SW 1271 (cell line): ENCODE measurements around the gene AQP3.
A peak's percentile ranks its signal among the peaks of the same experiment; 100 is the strongest.
"Not testable (repeated sequence)": the region's sequence is repeated elsewhere in the genome, so short reads cannot be mapped to it uniquely, and the experiment has no call there.

ENCODE experiments used
- DNase-seq, 2 experiments: peaks; one replicate each; lab custom pipeline; 2025; lab: John Stamatoyannopoulos, UW

AQP3 gene

DNA sequence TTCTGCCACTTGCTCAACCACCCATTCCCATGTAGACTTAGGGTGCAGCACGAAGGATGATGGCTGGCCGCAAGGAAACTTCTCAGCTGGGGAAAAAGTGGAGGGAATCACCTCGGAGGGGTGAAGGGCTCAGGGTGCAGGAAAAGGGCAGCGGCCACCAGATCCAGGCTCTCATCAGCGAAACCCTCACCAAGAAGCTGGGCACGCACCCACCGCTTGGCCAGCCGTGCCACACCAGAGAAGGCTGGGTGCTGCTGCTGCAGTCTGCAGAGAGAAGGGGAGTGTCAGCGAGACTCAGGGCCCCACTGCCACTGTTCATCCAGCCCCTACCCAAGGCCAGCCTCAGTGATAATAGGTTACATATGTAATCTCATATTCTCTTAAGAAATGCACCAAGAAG lies 17.7 kb upstream of the AQP3 start:
- no peak for DNase-seq

DNA sequence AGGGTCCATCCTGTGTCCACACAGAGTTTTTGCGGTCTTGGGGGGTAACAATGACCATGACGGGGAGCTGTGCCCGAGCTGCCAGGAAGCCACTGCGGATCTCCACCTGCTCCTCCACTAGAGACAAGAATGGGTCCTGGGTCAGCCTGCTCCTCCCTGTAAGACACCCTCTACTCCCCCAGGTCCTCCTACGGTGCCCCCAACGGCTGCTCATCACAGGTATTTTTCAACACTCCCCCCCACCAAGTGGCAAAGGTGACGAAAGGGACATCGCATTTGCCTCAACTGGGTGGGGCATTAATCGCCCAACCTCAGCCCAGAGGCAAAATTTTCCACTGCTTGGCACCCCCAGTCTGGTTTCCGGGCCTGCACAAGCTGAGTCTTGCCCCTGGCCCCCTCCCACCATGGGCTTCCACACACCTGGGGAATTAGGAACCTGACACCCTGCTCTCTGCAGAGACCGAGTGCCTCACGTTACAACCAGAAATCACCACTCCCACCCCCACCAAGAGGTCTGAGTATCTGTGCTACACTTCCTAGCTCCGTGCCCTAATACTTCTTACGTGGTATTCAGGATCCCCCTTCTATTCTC lies 16.7 kb upstream of the AQP3 start:
- DNase-seq: no peak

GRCh38 chr9:33463151-33463550 lies 15.8 kb upstream of the AQP3 start:
- DNase-seq: no peak

- DNase-seq: no peak
Measured at GRCh38 chr9:33461492-33461891, 14.1 kb upstream of the AQP3 start.

- no peak for DNase-seq
Measured at GRCh38 chr9:33460854-33461253, 13.5 kb upstream of the AQP3 start.

- DNase-seq: no peak
Measured at GRCh38 chr9:33459115-33459514, 11.7 kb upstream of the AQP3 start.

GRCh38 chr9:33458444-33458843 lies 11.1 kb upstream of the AQP3 start:
- DNase-seq: peak in 1 of 2 experiments; percentile 14

DNA sequence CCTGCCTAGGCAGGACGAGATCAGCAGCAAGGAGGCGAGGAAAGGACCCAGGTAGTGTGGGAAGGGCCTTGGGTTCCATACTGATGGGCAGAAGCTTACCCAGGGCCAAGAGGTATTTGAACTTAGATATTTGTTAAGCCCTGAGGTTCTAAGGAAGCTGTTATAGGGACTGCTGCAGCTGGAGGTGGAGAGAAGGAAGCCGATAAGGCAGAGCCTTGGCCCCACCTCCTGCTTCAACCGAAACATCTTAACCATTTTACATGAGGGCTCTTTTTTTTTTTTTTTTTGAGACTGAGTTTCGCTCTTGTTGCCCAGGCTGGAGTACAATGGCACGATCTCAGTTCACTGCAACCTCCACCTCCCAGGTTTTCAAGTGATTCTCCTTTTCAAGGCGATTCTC lies 8.6 kb upstream of the AQP3 start:
- DNase-seq: no peak

DNA sequence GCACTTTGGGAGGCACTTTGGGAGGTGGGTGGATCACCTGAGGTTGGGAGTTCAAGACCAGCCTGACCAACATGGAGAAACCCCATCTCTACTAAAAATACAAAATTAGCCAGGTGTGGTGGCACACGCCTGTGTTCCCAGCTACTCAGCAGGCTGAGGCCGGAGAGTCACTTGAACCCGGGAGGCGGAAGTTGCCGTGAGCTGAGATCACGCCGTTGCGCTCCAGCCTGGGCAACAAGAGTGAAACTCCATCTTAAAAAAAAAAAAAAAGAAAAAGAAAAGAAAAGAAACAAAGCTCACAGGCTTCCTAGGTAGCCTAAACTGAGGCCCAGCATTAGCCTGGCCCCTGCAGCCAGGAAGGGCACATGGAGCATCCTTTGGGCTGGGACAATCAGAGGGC lies 8.1 kb upstream of the AQP3 start:
- DNase-seq: not testable (repeated sequence)

GRCh38 chr9:33454661-33455026 lies 7.3 kb upstream of the AQP3 start:
- DNase-seq: not testable (repeated sequence)

- DNase-seq: no peak
Measured at GRCh38 chr9:33453999-33454660, 6.7 kb upstream of the AQP3 start.

DNA sequence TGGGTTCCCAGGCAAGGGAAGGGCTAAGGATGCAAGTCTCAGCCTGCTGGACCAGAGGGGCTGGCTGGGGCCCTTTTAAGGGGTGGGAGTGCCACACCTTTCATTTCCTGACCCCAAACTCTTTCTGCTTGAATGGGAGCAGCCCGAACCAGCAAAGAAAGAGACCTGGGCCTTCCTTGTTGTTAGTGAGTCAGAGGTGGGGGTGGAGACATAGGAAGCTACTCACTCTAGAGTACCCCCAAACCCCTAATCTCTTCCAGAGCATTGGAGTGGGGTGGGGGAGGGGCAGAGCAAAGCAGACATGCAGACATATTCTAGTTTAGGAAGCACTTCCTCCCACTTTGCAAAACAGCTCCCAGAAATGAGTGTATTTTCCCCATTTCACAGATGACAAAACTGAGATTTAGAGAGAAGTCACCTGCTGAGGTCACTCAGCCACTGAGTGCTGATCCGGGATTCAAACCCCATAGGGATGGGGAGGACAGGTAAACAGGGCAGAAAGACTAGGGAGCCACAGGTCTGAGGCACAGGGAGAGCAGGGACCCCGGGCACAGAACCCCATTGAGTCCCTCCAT lies 6.0 kb upstream of the AQP3 start:
- DNase-seq: no peak

- DNase-seq: peak in 1 of 2 experiments; percentile 19
Measured at GRCh38 chr9:33452828-33453271, 5.5 kb upstream of the AQP3 start.

GRCh38 chr9:33450621-33451146 lies 3.3 kb upstream of the AQP3 start:
- DNase-seq: no peak

GRCh38 chr9:33449715-33450114 lies 2.3 kb upstream of the AQP3 start:
- DNase-seq: no peak

DNA sequence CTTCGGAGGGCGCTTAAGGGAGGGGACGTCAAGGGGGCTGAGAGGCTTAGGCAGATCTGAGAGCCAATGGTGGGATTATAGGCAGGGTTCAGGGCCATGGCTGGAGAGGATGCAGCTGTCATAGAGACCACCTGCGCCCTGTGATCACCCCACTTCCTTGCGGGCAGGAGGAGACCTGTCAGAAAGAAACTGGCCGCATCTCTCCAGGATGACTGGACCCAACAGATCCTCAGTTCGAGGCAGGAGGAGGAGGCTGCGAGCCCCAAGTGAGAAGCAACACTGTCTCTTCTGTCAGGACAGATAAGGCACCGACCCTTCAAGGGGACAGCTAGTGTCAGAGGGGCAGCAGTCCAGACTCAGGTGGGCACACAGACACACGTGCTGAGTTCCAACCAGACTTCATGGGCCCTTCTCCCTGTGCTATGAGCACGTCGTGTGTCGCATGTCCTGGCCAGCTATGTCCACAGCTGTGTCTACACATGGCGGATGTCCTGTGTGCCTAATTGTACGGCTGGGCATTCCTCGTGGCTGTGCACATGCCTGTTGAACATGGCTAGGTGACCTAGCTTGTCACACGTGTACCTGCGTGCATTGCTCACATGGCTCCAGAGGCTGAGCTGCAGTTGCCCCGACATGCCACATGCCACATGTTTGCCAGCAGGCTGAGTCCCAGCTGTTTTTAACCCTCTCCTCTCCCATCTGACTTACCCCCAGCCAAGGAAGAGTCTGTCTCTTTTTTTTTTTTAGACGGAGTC lies 583 bp upstream of the AQP3 start:
- no peak for DNase-seq

GRCh38 chr9:33446240-33446945 lies 1.0 kb downstream of the AQP3 start:
- DNase-seq: no peak

DNA sequence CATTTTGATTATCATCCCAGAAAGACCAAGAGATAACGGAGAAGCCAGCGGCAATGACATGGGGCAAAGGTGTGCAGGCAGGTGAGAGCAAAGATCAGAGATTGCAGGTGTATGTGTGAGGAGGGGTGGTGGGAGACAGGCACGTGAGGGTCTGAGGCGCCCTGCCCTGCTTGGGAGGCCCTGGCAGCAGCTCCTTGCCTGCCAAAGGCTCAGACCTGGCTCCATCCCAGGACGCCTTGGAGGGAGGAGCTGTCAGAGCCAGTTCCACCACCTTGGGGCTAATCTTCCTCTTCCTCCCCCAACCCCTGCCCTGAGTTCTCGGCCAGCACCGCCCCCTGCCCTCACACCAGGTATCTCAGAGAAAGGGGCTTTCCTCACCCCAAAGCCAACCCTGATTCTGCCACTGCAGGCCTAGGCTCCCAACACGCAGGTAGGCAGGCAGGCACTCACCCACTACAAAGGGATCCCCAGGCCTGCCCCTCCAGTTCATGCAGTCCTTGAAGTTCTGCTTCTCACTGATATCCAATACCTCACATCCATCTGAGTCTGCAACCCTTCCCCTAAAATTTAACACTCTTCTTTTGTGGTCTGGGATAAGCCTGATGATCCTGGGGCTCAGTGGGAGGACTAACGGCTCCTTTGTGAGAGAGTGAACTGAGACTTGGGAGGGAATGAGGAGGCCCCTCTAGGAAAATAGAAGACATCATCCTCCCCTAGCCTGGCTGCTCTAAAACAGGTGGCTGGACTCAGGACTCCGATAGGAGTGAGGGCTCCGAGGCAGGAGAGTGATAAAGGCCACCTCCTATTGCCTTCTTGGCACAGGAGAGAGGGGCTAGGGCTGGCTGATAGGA lies 1.8 kb downstream of the AQP3 start:
- no peak for DNase-seq

DNA sequence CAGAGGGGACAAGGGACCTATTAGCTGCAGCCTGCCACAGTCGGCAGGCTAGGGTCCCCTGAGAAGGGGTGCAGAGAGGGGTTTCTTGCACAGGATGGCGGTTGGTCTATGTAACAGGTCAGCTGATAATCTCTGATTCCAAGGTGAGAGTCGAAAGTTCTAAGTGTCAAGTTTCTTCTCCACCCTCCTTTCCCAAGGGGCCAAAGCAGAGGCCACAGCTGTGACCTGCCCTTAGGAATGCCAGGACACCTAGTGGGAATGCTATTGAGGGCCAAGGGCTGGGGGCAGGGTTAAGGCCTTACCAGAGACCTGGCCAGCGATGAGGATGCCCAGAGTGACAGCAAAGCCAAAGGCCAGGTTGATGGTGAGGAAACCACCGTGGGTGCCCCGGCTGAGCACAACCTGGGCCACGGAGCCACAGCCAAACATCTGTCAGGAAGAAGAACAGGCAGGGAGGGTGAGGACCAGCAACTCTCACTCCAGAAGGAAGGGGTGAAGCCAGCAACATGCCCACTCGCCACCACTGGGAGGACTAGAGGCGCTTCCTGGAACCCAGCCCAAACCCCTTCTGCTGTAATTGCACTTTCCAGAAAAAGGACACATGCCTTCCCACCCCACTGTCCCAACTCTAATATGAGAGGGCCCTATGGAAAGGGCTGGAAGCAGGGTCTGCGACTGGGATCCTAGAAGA lies 3.8 kb downstream of the AQP3 start:
- DNase-seq: no peak

DNA sequence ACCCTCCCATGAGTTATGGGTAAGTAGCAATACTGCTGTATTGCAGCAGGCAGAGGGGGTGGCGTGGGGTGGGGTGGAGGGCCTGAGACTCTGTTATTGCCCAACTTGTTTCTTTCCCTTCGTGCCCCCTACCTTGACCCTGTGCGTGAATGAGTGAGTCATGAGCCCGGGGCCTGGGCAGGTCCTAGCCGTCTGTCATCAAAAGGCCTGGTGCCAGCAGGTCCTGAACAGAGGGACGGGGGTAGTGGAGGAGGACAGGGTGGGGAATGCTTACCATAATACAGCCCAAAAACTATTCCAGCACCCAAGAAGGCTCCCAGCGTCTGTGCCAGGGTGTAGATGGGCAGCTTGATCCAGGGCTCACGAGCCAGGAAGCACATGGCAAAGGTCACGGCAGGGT lies 4.3 kb downstream of the AQP3 start:
- DNase-seq: no peak

DNA sequence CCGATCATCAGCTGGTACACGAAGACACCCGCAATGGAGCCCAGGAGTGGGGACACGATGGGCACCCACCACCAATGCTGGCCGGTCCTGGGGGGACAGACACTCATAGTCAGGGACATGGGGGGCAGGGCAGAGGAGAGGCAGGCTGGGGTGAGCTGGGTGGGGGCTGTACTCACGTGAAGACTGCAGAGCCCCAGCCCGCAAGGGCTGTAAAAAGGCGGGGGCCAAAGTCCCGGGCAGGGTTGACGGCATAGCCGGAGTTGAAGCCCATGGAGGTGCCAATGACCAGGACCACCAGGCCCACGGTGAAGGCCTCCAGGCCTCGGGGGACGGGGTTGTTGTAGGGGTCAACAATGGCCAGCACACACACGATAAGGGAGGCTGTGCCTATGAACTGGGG lies 5.3 kb downstream of the AQP3 start:
- no peak for DNase-seq
